Peyer's patch (tissue), 4 donors: Measurements from ENCODE around the gene RNF111. TPM values are rescaled to one million over a fixed set of nuclear protein-coding genes. Genes with fewer than 3 reads are reported as not detected.

Experiments
- DNase-seq, 3 donors: peaks; one replicate each; pipeline ENCODE4 v3.0.0-alpha.2; 2017 to 2019
- H3K27ac ChIP-seq, 4 donors: fragments of 200-600 bp; sonication (generic); one replicate each; pipeline ENCODE4 v1.5.1; 2016 to 2019
- H3K27me3 ChIP-seq, 2 donors: fragments of 200-600 bp; sonication (generic); one replicate each; pipeline ENCODE4 v1.5.1; 2019
- H3K36me3 ChIP-seq, 3 donors: fragments of 200-600 bp; sonication (generic); one replicate each; pipeline ENCODE4 v1.5.1; 2016 to 2019
- H3K4me1 ChIP-seq, 4 donors: fragments of 200-600 bp; sonication (generic); one replicate each; pipeline ENCODE4 v1.5.1; 2016 to 2019
- H3K4me3 ChIP-seq, 4 donors: fragments of 200-600 bp; sonication (generic); 1 replicate in 3 of 4; 2 replicates in 1 of 4; pipeline ENCODE4 v1.5.1; 2016 to 2019; ENCODE audit warnings: mild to moderate bottlenecking in 1 of 4
- H3K9me3 ChIP-seq, 4 donors: fragments of 200-600 bp; sonication (generic); one replicate each; pipeline ENCODE4 v1.5.1; 2016 to 2019; ENCODE audit warnings: mild to moderate bottlenecking in 1 of 4
- CTCF ChIP-seq, 6 experiments: fragments of 450-650 bp in 4 of 6; fragments of 200-600 bp in 2 of 6; sonication (generic) in 1 of 6; IDR thresholded peaks; one replicate each; pipeline ENCODE4 v1.5.1; 2017 to 2019; ENCODE audit warnings: antibody characterized with exemption in 6 of 6, mild to moderate bottlenecking in 3 of 6, moderate library complexity in 1 of 6
- POLR2A ChIP-seq, 2 donors: fragments of 450-650 bp; IDR thresholded peaks; one replicate each; pipeline ENCODE4 v1.5.1; 2017; ENCODE audit warnings: antibody characterized with exemption in 2 of 2, mild to moderate bottlenecking in 2 of 2, moderate library complexity in 2 of 2
- total RNA-seq, 4 donors: library from RNA; depleted of rRNA; stranded (reverse); fragments of >200 nt; gene quantifications; one replicate each; pipeline ENCODE4 v1.1.0, GENCODE V29; 2016

Gene RNF111
- 10 to 100 TPM; 24.5 to 45.4 (median 28.4) TPM for total RNA-seq

GRCh38 chr15:58987491-58988005, at the start of gene RNF111:
TSS of gene RNF111 (plus strand) at chr15:58987663. CDS start at chr15:59030823, 43,160 bp downstream.
- no peak for TF ChIP-seq CTCF (IDR thresholded peaks at IDR 0.05)
- TF ChIP-seq POLR2A (IDR thresholded peaks at IDR 0.05) = peak; percentile 82 to 86
- DNase-seq = peak; percentile 87 to 97 (median 91)
- H3K9me3 ChIP-seq = no peaks in the 10 kb centered on the region

GRCh38 chr15:58947179-58947578, 40.3 kb upstream of the RNF111 start:
- Histone ChIP-seq H3K4me1 (peaks cover 0 to 7% (median 0%) of the 10 kb centered on the region in 4 donors), H3K36me3 (no peaks in the 10 kb centered on the region), H3K9me3 (no peaks in the 10 kb centered on the region), H3K27ac (no peak overlapping the region), H3K27me3 (no peaks in the 10 kb centered on the region), H3K4me3 (no peak overlapping the region)
- no peak for DNase-seq
- no peak for TF ChIP-seq POLR2A (IDR thresholded peaks at IDR 0.05)
- no peak for TF ChIP-seq CTCF (IDR thresholded peaks at IDR 0.05)

More at GRCh38 chr15:58987491-58988005, at the start of gene RNF111:
- no peaks in the 10 kb centered on the region for H3K27me3 ChIP-seq
- H3K4me1 ChIP-seq = peaks cover 0 to 16% (median 7%) of the 10 kb centered on the region in 4 donors
- peak within 1 kb of the TSS; percentile 77 to 97 (median 84) for H3K4me3 ChIP-seq
- peaks cover 0 to 7% (median 0%) of the 10 kb centered on the region in 3 donors for H3K36me3 ChIP-seq
- H3K27ac ChIP-seq = peak within 1 kb of the TSS; percentile 87 to 94 (median 91)

GRCh38 chr15:58951388-58952007, 36.0 kb upstream of the RNF111 start:
- DNase-seq = no peak
- Histone ChIP-seq H3K36me3 (no peaks in the 10 kb centered on the region), H3K4me1 (peaks cover 0 to 9% (median 0%) of the 10 kb centered on the region in 4 donors), H3K9me3 (no peaks in the 10 kb centered on the region), H3K27ac (peak overlapping the region in 1 of 4 donors; percentile 15), H3K27me3 (no peaks in the 10 kb centered on the region), H3K4me3 (no peak overlapping the region)
- TF ChIP-seq POLR2A (IDR thresholded peaks at IDR 0.05) (no peak), CTCF (IDR thresholded peaks at IDR 0.05) (no peak)

GRCh38 chr15:58952751-58953150, 34.7 kb upstream of the RNF111 start:
- TF ChIP-seq CTCF (IDR thresholded peaks at IDR 0.05) (no peak), POLR2A (IDR thresholded peaks at IDR 0.05) (no peak)
- Histone ChIP-seq H3K36me3 (no peaks in the 10 kb centered on the region), H3K27me3 (no peaks in the 10 kb centered on the region), H3K9me3 (no peaks in the 10 kb centered on the region), H3K4me1 (peaks cover 0 to 9% (median 0%) of the 10 kb centered on the region in 4 donors), H3K4me3 (no peak overlapping the region), H3K27ac (no peak overlapping the region)
- DNase-seq = no peak

- Histone ChIP-seq H3K4me3 (no peak overlapping the region), H3K36me3 (no peaks in the 10 kb centered on the region), H3K4me1 (peaks cover 0 to under 1% (median 0%) of the 10 kb centered on the region in 4 donors)
These were observed 30.1 kb upstream of the RNF111 start for GRCh38 chr15:58957101-58957973.

More at GRCh38 chr15:58957101-58957973, 30.1 kb upstream of the RNF111 start:
- H3K27me3 ChIP-seq = no peaks in the 10 kb centered on the region
- TF ChIP-seq POLR2A (IDR thresholded peaks at IDR 0.05) (no peak), CTCF (IDR thresholded peaks at IDR 0.05) (peak; percentile 55 to 84 (median 61))
- peak in 2 of 3 donors; percentile 65 to 82 for DNase-seq
- no peaks in the 10 kb centered on the region for H3K9me3 ChIP-seq
- H3K27ac ChIP-seq = no peak overlapping the region
